GM18502 (cell line): ENCODE results near the gene MCCC2.

Source experiments
- ATAC-seq: cut with Tn5 transposase; IDR thresholded peaks from one replicate; pipeline ENCODE4 v1.9.1; 2021; ENCODE audit warnings: mild to moderate bottlenecking; ENCODE audit not compliant: unreplicated experiment, poor library complexity

Gene MCCC2

DNA sequence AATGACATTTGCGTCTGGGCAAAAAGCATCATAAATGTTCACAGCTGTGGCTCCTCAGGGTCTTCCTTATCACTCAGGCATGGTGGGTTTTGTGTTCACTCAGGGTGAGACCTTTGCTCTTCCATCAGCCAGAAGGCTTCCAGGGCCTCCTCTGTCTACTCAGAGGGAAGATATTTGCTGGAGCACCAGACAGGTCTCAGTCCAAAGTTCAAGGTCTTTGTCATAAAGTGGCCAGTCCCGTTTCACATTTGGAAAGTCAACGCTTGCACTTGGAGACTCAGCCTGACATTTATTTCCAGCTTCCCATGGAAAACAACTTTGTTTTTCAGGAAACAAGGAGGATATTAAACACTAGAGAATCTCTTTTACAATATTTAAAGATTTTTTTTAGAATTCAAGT is 119.8 kb downstream of the MCCC2 start:
- ATAC-seq: no peak
